Suprapubic skin (tissue), 4 donors: ENCODE results near the gene COX10.

ENCODE experiments used
- POLR2A ChIP-seq, 2 donors: fragments of 450-650 bp; IDR thresholded peaks; one replicate each; pipeline ENCODE4 v1.6.1; 2017; ENCODE audit warnings: antibody characterized with exemption in 2 of 2, mild to moderate bottlenecking in 2 of 2, moderate library complexity in 2 of 2
- POLR2AphosphoS5 ChIP-seq, 3 donors: sonication (generic); formaldehyde crosslinking; IDR thresholded peaks; one replicate each; pipeline ENCODE4 v1.6.1; 2017; ENCODE audit warnings: antibody characterized with exemption in 3 of 3
- TF ChIP-seq, protein P1 (sequence below), 2 donors: fragments of 200-600 bp in 1 of 2; fragments of 450-650 bp in 1 of 2; sonication (generic) in 1 of 2; IDR thresholded peaks; one replicate each; pipeline ENCODE4 v1.5.1; 2016 to 2019; ENCODE audit warnings: antibody characterized with exemption in 2 of 2, mild to moderate bottlenecking in 1 of 2, moderate library complexity in 1 of 2

DNA sequence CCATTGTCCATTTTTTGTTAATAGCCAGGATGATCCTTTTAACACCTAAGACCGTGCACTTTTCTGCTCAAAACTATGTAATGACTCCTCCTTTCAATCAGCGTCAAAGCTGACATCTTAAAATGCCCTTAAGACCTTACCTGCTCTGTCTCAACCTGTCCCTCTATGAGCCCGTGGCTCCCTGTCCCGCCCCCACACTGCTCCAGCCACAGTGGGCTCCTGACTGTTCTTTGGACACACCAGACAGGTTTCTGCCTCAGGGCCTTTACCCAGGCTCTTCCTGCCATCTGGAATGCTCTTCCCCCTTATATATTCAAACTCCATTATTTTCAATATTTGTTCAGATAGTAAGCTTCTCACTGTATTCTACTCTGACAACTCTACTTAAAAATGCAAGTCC, 153.3 kb downstream of the COX10 start:
- TF ChIP-seq POLR2AphosphoS5 (IDR thresholded peaks at IDR 0.05) (no peak), POLR2A (IDR thresholded peaks at IDR 0.05) (no peak)
- TF ChIP-seq, protein P1, sequence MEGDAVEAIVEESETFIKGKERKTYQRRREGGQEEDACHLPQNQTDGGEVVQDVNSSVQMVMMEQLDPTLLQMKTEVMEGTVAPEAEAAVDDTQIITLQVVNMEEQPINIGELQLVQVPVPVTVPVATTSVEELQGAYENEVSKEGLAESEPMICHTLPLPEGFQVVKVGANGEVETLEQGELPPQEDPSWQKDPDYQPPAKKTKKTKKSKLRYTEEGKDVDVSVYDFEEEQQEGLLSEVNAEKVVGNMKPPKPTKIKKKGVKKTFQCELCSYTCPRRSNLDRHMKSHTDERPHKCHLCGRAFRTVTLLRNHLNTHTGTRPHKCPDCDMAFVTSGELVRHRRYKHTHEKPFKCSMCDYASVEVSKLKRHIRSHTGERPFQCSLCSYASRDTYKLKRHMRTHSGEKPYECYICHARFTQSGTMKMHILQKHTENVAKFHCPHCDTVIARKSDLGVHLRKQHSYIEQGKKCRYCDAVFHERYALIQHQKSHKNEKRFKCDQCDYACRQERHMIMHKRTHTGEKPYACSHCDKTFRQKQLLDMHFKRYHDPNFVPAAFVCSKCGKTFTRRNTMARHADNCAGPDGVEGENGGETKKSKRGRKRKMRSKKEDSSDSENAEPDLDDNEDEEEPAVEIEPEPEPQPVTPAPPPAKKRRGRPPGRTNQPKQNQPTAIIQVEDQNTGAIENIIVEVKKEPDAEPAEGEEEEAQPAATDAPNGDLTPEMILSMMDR (IDR thresholded peaks at IDR 0.05): no peak
